PC-3 (cell line): ENCODE data around the gene ACP1. TPM values are rescaled to one million over a fixed set of nuclear protein-coding genes. Genes with fewer than 3 reads are reported as not detected.

Experiments
- ATAC-seq: fragments of 200-7000 bp; cut with Tn5 transposase; 2 replicates; pipeline ENCODE4 v1.9.1; 2020; ENCODE audit warnings: mild to moderate bottlenecking, moderate library complexity
- BruUV-seq: library from RNA; stranded (reverse); fragments of 400-500 nt; replicated peaks from 2 replicates; lab custom pipeline; 2021; lab: Mats Ljungman, UMichigan
- CTCF ChIA-PET: fragments of 300-600 bp; sonication (Branson Sonifier 250); formaldehyde crosslinking; loops from one replicate; lab custom pipeline; 2022; ENCODE audit warnings: antibody characterized with exemption; lab: Charles Lee
- POLR2A ChIA-PET: fragments of 300-600 bp; sonication (Branson Sonifier 250); formaldehyde crosslinking; loops from one replicate; lab custom pipeline; 2022; ENCODE audit warnings: antibody characterized with exemption; ENCODE audit not compliant: unreplicated experiment; lab: Charles Lee
- DNase-seq: peaks from one replicate; pipeline ENCODE4 v3.0.0-alpha.2; 2015
- H2AFZ ChIP-seq: fragments of 300-600 bp; sonication (generic); 2 replicates; pipeline ENCODE4 v1.6.0; 2016; ENCODE audit warnings: antibody characterized with exemption, low read length
- H3F3A ChIP-seq: fragments of 300-600 bp; sonication (generic); one replicate; pipeline ENCODE4 v1.6.0; 2017; ENCODE audit warnings: antibody characterized with exemption, low read length, control low read depth, mild to moderate bottlenecking; ENCODE audit not compliant: unreplicated experiment
- H3K27ac ChIP-seq: fragments of 300-600 bp; sonication (generic); 2 replicates; pipeline ENCODE4 v1.5.1; 2016; ENCODE audit warnings: mild to moderate bottlenecking, low read length
- H3K27me3 ChIP-seq: fragments of 300-600 bp; sonication (generic); 2 replicates; pipeline ENCODE4 v1.6.1; 2016; ENCODE audit warnings: low read length, mixed read lengths
- H3K36me3 ChIP-seq: fragments of 300-600 bp; sonication (generic); 2 replicates; pipeline ENCODE4 v1.6.1; 2016; ENCODE audit warnings: low read depth, mixed run types, low read length, mixed read lengths
- H3K4me1 ChIP-seq: fragments of 300-600 bp; sonication (generic); 2 replicates; pipeline ENCODE4 v1.5.1; 2016; ENCODE audit warnings: low read length; ENCODE audit not compliant: insufficient read depth
- H3K4me2 ChIP-seq: fragments of 300-600 bp; sonication (generic); 2 replicates; pipeline ENCODE4 v1.6.0; 2016; ENCODE audit warnings: low read length
- H3K4me3 ChIP-seq: fragments of 300-600 bp; sonication (generic); 2 replicates; pipeline ENCODE4 v1.5.1; 2016; ENCODE audit warnings: mild to moderate bottlenecking, low read length, mixed read lengths
- H3K79me2 ChIP-seq: fragments of 300-600 bp; sonication (generic); 2 replicates; pipeline ENCODE4 v1.6.1; 2017; ENCODE audit warnings: low read length, mixed read lengths
- H3K9ac ChIP-seq: fragments of 300-600 bp; sonication (generic); 2 replicates; pipeline ENCODE4 v1.6.0; 2016; ENCODE audit warnings: mild to moderate bottlenecking, low read length
- H3K9me2 ChIP-seq: fragments of 300-600 bp; sonication (generic); replicated peaks from 2 replicates; pipeline ENCODE4 v1.6.1; 2016; ENCODE audit warnings: mixed run types, low read length, mixed read lengths
- H3K9me3 ChIP-seq: fragments of 300-600 bp; sonication (generic); 2 replicates; pipeline ENCODE4 v1.6.1; 2016; ENCODE audit warnings: low read length, mixed read lengths
- H4K20me1 ChIP-seq: fragments of 300-600 bp; sonication (generic); 2 replicates; pipeline ENCODE4 v1.6.1; 2016; ENCODE audit warnings: low read length, mixed read lengths
- EZH2 ChIP-seq: fragments of 300-600 bp; sonication (generic); IDR thresholded peaks from one replicate; pipeline ENCODE4 v1.6.1; 2017; ENCODE audit warnings: antibody characterized with exemption, mild to moderate bottlenecking, low read length; ENCODE audit not compliant: unreplicated experiment
- EZH2phosphoT487 ChIP-seq: fragments of 300-600 bp; sonication (generic); IDR thresholded peaks from 2 replicates; pipeline ENCODE4 v1.6.1; 2018; ENCODE audit warnings: mild to moderate bottlenecking, antibody characterized with exemption, low read length, borderline replicate concordance
- intact Hi-C: fragments of 100-400 bp; cut with micrococcal nuclease; formaldehyde crosslinking; loops from 2 replicates; pipeline ENCODE4 v1.9.0; 2023
- total RNA-seq: library from RNA; depleted of rRNA; stranded (reverse); fragments of >200 nt; gene quantifications from 2 replicates; pipeline ENCODE4 v1.2.3, GENCODE V29; 2014
- TF ChIP-seq, protein P1 (sequence below): fragments of 300-600 bp; sonication (generic); conservative IDR thresholded peaks from 2 replicates; pipeline ENCODE4 v1.5.1; 2017; ENCODE audit warnings: antibody characterized with exemption, low read depth, mild to moderate bottlenecking, low read length

Gene ACP1
- total RNA-seq, 1 experiment from 2014 or later: 149 TPM

DNA sequence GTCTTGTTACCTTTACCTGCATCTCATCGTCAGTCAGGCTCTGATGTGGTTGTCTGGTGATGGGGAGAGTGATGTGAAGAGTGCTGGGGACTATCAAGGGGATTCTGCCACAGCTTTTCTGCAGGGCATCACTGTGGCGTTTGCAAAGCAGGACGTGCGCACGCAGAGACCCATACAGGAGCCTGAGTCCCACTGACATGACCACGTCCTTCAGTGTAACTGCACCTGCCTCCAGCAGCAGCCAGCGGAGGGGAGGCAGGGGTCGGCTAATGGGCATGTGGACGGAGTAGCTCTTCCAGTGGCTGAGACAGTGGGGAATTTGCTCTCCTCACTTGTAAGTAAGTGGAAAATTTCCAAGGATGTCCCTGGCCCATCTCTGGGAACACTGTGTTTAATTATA, 16.6 kb downstream of the ACP1 start:
- H3K79me2 ChIP-seq: no peaks in the 10 kb centered on the region; the same call in 1 of the 2 replicates

DNA sequence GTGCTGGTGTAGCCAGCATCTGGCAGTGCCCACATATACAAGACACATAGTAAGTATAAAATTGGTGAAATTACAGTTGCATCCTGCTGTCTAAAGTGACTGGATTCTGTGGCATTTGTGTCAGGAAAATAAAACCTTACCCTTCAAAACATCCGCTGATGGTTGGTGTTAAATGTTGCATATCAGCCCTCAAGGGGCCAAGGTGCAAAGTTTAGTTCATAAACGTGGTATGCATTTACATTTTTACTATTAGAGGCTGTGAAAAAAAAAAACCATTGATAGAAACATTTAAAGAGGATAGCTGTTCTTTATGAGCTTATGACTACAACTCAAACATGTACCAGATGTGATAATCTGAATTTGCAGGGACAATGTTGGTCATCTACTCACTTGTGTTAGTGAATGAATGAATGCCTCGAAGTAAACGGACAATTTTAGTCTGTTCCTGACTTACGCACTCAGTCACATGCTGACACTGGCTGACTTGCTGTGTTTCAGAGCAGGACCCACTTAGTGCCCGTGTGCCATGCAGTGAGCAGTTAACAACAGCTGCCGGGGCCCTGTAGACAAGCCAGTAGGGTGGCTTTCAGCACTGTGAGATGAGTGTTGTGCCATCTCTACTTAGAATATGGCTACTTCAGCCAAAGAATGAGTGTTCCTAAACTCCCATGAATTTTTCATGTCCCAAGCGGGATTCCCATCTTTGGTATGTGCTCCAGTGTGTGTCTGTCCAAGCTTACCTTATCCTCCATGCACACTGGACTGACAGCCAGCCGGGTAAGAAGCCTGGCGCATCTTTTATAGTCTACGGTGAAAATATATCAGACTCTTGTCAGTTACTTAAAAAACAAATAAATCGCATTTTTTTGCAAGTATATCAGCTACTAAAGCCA, 17.9 kb downstream of the ACP1 start:
- no peak for TF ChIP-seq EZH2phosphoT487
- TF ChIP-seq EZH2: no peak
- TF ChIP-seq, protein P1, sequence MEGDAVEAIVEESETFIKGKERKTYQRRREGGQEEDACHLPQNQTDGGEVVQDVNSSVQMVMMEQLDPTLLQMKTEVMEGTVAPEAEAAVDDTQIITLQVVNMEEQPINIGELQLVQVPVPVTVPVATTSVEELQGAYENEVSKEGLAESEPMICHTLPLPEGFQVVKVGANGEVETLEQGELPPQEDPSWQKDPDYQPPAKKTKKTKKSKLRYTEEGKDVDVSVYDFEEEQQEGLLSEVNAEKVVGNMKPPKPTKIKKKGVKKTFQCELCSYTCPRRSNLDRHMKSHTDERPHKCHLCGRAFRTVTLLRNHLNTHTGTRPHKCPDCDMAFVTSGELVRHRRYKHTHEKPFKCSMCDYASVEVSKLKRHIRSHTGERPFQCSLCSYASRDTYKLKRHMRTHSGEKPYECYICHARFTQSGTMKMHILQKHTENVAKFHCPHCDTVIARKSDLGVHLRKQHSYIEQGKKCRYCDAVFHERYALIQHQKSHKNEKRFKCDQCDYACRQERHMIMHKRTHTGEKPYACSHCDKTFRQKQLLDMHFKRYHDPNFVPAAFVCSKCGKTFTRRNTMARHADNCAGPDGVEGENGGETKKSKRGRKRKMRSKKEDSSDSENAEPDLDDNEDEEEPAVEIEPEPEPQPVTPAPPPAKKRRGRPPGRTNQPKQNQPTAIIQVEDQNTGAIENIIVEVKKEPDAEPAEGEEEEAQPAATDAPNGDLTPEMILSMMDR: no peak
- Histone ChIP-seq H3K9ac (no peak overlapping the region), H3K79me2 (no peaks in the 10 kb centered on the region), H4K20me1 (no peaks in the 10 kb centered on the region), H3K4me1 (peaks cover 23% of the 10 kb centered on the region), H2AFZ (no peak overlapping the region), H3F3A (no peaks in the 10 kb centered on the region), H3K27me3 (0 out of 2 replicates have a peak, but pooled peaks cover 5% of the 10 kb centered on the region), H3K9me2 (no peaks in the 10 kb centered on the region), H3K4me2 (no peak overlapping the region), H3K4me3 (no peak overlapping the region), H3K9me3 (no peaks in the 10 kb centered on the region), H3K36me3 (peaks cover 45% of the 10 kb centered on the region), H3K27ac (no peak overlapping the region)
- intact Hi-C loops: no loop called here
- ChIA-PET POLR2A (no interaction called here), CTCF (no interaction called here)
- ATAC-seq: no peak
- no TSS peak for BruUV-seq
- DNase-seq: no peak

More for the DNA sequence above, 16.6 kb downstream of the ACP1 start:
- Histone ChIP-seq H3K4me1 (peaks cover 23% of the 10 kb centered on the region), H3K36me3 (peaks cover 57% of the 10 kb centered on the region), H3K4me3 (no peak overlapping the region), H3K9ac (no peak overlapping the region), H3K9me3 (no peaks in the 10 kb centered on the region), H3K9me2 (no peaks in the 10 kb centered on the region), H3K4me2 (no peak overlapping the region), H2AFZ (no peak overlapping the region), H3K27ac (no peak overlapping the region), H3F3A (no peaks in the 10 kb centered on the region), H4K20me1 (peaks cover 2% of the 10 kb centered on the region; the same call in 1 of the 2 replicates), H3K27me3 (no peaks in the 10 kb centered on the region)
- DNase-seq (no peak), ATAC-seq (no peak)
- intact Hi-C loops: no loop called here
- ChIA-PET POLR2A (no interaction called here), CTCF (no interaction called here)
- TF ChIP-seq EZH2phosphoT487 (no peak), EZH2 (no peak)
- TF ChIP-seq, protein P1: no peak
- BruUV-seq: no TSS peak
